GM19438 (cell line): Measurements from ENCODE around the gene ZNF649.

Experiments used
- ATAC-seq: cut with Tn5 transposase; IDR thresholded peaks from one replicate; pipeline ENCODE4 v1.9.1; 2021; ENCODE audit warnings: low read depth; ENCODE audit not compliant: unreplicated experiment

Gene ZNF649

DNA sequence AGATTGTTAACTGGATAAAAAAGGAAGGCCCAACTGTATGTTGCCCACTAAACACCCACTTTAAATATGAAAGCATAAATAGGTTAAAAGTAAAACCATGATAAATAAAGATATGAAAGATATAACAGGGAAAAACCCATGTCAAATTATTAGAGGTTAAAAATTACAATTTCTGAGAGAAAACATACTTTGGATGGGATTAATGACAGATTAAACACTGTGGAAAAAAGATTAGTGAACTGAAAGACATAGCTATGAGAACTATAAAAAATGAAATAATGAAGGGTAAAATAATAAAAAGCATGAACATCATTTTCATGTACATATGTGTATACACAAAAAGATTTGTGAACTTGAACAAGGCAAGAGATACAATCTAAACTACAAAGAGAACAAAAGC is 14.9 kb downstream of the ZNF649 start:
- ATAC-seq, result no peak

DNA sequence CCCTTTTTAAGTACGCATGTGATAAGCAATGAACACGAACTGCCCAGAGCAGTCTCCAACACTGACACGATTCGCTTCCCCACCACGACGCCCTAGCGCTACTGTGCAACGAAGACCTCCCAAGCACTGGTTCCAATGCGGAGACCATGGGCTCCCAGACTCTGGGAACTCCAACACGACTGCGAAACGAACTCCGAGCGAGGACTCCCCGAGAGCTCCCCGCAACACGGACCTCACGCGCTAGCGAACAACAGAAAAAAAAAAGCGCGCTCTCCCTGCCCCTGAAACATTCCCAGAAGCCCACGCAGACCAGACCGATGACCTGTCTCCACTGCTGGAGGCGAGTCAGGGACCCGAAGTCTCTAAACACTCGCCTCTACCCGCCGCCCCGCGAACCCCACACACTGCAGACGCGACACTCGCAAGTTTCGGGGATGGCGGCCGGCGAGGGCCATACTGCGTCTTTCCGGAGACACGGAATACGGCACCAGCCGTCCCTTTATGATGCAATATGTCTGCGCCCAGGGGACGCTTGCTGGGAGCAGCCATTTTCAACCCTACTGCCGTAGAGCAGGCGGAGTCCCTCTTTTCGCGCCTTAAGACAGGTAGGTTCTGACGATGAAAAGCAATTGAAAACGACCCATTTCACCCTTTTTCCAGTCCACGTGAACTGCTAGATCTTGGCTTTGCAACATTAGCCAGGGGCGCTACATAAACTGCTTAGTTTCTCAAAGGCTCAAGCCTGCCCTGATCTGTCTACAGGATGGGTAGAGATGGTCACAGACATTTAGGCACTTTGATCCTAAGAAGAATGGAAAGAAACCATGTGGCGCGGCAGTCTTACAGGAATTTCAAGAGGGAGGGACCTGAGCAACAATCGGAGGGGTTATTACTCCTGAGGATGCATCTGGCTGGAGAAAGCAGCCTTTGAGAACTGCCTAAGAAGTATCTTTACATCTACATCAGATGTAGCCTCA is 17.0 kb downstream of the ZNF649 start, which contains the start of gene ZNF577:
Gene ZNF577, minus strand, starts transcription at position 430 of the 977 bp plus-strand sequence. CDS start 7,569 bp downstream, outside the sequence.
- ATAC-seq, result no peak

DNA sequence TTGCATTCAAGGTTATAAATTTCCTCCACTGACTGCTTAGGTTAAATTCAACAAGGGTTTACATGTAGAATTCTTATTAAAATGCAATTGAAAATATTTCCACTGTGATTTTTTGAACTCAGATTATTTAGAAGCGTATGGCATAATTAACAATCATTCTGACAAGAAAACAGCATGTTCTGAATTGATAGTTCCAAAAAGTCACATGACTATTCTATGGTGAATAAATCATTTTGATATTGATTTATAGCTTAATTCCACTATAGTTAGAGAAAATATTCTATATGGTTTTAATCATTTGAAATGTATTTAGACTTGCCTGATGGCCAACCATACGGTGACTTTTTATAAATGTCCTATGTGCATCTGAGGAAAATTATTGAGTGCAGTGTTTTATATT is 20.1 kb downstream of the ZNF649 start:
- no peak for ATAC-seq

DNA sequence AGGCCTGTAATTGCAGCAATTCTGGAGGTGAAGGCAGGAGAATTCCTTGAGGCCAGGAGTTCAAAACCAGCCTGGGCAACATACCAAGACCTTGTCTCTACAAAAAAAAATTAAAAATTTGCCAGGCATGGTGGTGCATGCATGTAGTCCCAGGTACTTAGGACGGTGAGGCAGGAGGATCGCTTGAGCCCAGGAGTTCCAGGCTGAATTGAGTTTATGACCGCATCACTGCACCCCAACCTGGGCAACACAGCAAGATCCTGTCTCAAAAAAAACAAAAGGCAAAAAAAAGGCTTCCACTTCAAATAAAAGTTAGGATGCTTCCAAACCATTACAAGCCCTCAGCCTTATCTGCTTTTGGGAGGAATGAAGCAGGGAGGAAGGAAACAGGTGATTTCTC is 22.3 kb downstream of the ZNF649 start:
- ATAC-seq, result no peak

DNA sequence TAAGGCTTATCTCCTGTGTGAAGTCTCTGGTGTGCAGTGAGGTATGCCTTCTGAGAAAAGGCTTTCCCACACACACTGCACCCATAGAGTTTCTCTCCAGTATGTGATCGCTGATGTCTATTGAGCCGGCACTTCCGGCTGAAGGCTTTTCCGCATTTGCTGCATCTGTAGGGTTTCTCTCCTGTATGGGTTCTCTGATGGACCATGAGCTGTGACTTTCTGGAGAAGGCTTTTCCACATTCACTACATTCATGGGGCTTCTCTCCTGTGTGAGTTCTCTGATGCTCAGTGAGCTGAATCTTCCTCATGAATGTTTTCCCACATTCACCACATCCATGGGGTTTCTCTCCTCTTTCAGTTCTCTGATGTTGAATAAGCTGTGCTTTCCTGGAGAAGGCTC is 31.7 kb downstream of the ZNF649 start:
- ATAC-seq, result no peak

DNA sequence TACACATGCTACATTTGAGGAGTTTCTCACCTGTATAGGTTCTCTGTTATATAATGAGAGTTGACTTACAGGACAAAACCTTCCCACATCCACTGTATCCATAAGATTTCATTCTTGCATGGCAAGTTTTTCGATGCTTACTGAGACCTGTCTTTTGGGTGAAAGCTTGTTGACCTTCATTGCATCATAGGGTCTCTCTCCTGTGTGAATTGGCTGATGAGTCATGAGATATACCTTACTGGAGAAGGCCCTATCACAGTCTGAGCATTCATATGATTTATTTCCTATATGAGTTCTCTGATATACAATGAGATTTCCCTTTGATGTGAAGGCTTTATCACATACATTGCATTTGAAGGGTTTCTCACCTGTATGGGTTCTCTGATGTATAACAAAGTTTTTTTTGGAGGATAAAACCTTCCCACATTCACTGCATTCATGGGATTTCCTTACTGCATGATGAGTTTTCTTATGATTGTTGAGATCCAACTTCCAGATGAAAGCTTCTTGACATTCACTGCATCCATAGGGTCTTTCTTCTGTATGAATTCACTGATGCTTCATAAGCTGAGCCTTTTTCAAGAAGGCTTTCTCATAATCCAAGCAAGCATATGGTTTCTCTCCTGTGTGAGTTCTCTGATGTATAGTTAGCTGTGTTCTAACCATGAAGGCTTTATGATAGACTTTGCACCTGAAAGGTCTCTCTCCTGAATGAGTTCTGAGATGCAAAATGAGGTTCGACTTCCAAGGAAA is 42.8 kb downstream of the ZNF649 start:
- ATAC-seq, result no peak
